Measurements from ENCODE around the gene IARS1. TPM values are rescaled to one million over a fixed set of nuclear protein-coding genes. Genes with fewer than 3 reads are reported as not detected.

The IARS1 gene
- total and polyA plus RNA-seq, 10 of the 15 experiments (the other 5 are each of a cell fraction or from before 2014, with no cell fraction given) = 71.0 to 227 (median 153) TPM

GRCh38 chr9:92295240-92295790 lies 1.8 kb upstream of the IARS1 start (continued):
- TF ChIP-seq PKNOX1 (IDR thresholded peaks at IDR 0.05) (no peak), ZNF274 (IDR thresholded peaks at IDR 0.05; ENCODE audit: insufficient read depth, insufficient read length) (no peak)

- in situ Hi-C loops (cut with MboI) = no loop called here
- TF ChIP-seq BRCA1 (IDR thresholded peaks at IDR 0.05; ENCODE audit: low read depth, low read length) (no peak), NR2C1 (IDR thresholded peaks at IDR 0.05) (no peak), PKNOX1 (IDR thresholded peaks at IDR 0.05) (no peak), EP300 (IDR thresholded peaks at IDR 0.05; ENCODE audit: borderline replicate concordance in 1 of 2, control insufficient read depth in 1 of 2, low read depth in 2 of 2, low read length in 2 of 2) (no peak), ZBTB33 (IDR thresholded peaks at IDR 0.05) (no peak), POLR2A (IDR thresholded peaks at IDR 0.05; ENCODE audit: low read depth, low read length) (no peak), KDM1A (IDR thresholded peaks at IDR 0.05; ENCODE audit: borderline replicate concordance) (no peak), MEF2A (IDR thresholded peaks at IDR 0.05; ENCODE audit: insufficient read depth, low read depth, low read length) (no peak), RAD21 (IDR thresholded peaks at IDR 0.05; ENCODE audit: insufficient read depth, low read depth, low read length) (no peak), KLF5 (IDR thresholded peaks at IDR 0.05; ENCODE audit: partially characterized antibody) (no peak), RELB (IDR thresholded peaks at IDR 0.05; ENCODE audit: low read depth) (no peak), SUZ12 (IDR thresholded peaks at IDR 0.05; ENCODE audit: unreplicated experiment) (no peak), MXI1 (IDR thresholded peaks at IDR 0.05; ENCODE audit: low read depth, low read length) (no peak)
- no peaks in the 10 kb centered on the region for H3K9me3 ChIP-seq (replicated peaks; ENCODE audit: control insufficient read depth, insufficient read depth, low read length)
- RAD21 ChIA-PET (ENCODE audit: unreplicated experiment) = no interaction called here
- H3K4me1 ChIP-seq (ENCODE audit: control insufficient read depth, insufficient read depth, low read length) = peaks cover 16% of the 10 kb centered on the region
- SMC1A ChIA-PET (ENCODE audit: uncharacterized antibody, unreplicated experiment) = interaction anchor here (1.0 kb wide), 1 partner anchor 74 kb away, joined by 3 read pairs; no protein-coding TSS in a partner anchor
- POLR2A ChIA-PET = interaction anchor here (1.6 kb wide), 1 partner anchor 32 kb away, joined by 4 read pairs; no protein-coding TSS in a partner anchor
- no TSS peak for BruUV-seq (replicated peaks)
- peak overlapping the region; percentile 81 for H3K4me2 ChIP-seq (ENCODE audit: control insufficient read depth, insufficient read depth)
- H3K4me3 ChIP-seq = peak overlapping the region; percentile 85
- FAIRE-seq = no peak
- CTCF ChIA-PET = interaction anchor here (2.3 kb wide), 1 partner anchor 156 kb away, joined by 6 read pairs; no protein-coding TSS in a partner anchor
- DNase-seq (ENCODE audit: low read depth, low spot score) = no peak
- 12% methylated on average over 13 of the region's 13 CpGs for WGBS (ENCODE audit: insufficient coverage, insufficient replicate concordance, low lambda C conversion rate, missing lambda C conversion rate)
- H3K27ac ChIP-seq (ENCODE audit: control insufficient read depth, insufficient read depth) = peak overlapping the region; percentile 71
- H3K36me3 ChIP-seq (ENCODE audit: control insufficient read depth in 2 of 2, insufficient read depth in 2 of 2, low read length in 1 of 2) = peaks cover 0 to 18% of the 10 kb centered on the region in 2 experiments; a peak in 3 of 4 replicates
- intact Hi-C loops (cut with micrococcal nuclease; ENCODE audit: unreplicated experiment) = no loop called here
- ATAC-seq = peak; percentile 24
- H3K27me3 ChIP-seq (replicated peaks in 1 of 2; ENCODE audit: control insufficient read depth in 2 of 2, insufficient read depth in 2 of 2, low read length in 1 of 2) = no peaks in the 10 kb centered on the region
- H3K79me2 ChIP-seq (ENCODE audit: control insufficient read depth, insufficient read depth, low read length) = peaks cover 58% of the 10 kb centered on the region
- peak overlapping the region; percentile 76 for H2AFZ ChIP-seq (ENCODE audit: control insufficient read depth, low read depth, low read length)
- no peaks in the 10 kb centered on the region for H4K20me1 ChIP-seq (ENCODE audit: control insufficient read depth, insufficient read depth)
- peak overlapping the region; percentile 88 for H3K9ac ChIP-seq (ENCODE audit: control insufficient read depth, insufficient read depth, low read length)
These were observed 790 bp upstream of the IARS1 start for GRCh38 chr9:92294297-92294676.
